GM12892 (cell line): ENCODE measurements around the gene SRD5A2.

Experiments used
- DNase-seq: peaks from one replicate; pipeline ENCODE4 v3.0.0; 2011; ENCODE audit not compliant: insufficient read length
- FAIRE-seq: peaks from 2 replicates; lab custom pipeline; 2011; peaks lifted over from hg19 to GRCh38; lab: Jason Lieb, UNC
- POLR2A ChIP-seq: IDR thresholded peaks from 2 replicates; pipeline ENCODE4 v1.6.1; 2011; ENCODE audit warnings: low read depth, low read length, control low read depth
- POLR2AphosphoS5 ChIP-seq: IDR thresholded peaks from 2 replicates; pipeline ENCODE4 v1.6.1; 2011; ENCODE audit warnings: low read depth, low read length, control low read depth
- TAF1 ChIP-seq: IDR thresholded peaks from 2 replicates; pipeline ENCODE4 v1.6.1; 2011; ENCODE audit warnings: low read depth, mild to moderate bottlenecking, control low read depth, low read length, borderline replicate concordance

The SRD5A2 gene

DNA sequence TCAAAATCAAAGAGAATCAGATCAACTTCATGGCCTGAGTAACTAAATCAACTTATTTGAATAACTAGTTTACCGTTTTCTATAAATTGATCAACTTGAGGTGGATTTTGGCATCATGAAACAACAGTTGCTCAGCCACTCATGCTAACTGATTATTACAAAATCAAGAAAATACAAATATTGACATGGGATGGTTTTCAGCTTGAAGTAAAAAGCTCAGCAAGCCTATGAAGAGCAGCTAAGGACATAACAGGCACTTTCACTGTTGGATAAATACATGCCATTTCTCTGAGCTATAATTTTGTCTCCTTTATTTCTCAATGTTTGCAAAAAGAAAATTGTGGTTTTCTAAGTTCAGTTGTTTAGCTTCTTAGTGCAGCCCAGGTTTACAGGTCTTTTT is 18.9 kb downstream of the SRD5A2 start:
- TF ChIP-seq POLR2A (no peak), POLR2AphosphoS5 (no peak), TAF1 (no peak)
- DNase-seq (no peak), FAIRE-seq (no peak)

DNA sequence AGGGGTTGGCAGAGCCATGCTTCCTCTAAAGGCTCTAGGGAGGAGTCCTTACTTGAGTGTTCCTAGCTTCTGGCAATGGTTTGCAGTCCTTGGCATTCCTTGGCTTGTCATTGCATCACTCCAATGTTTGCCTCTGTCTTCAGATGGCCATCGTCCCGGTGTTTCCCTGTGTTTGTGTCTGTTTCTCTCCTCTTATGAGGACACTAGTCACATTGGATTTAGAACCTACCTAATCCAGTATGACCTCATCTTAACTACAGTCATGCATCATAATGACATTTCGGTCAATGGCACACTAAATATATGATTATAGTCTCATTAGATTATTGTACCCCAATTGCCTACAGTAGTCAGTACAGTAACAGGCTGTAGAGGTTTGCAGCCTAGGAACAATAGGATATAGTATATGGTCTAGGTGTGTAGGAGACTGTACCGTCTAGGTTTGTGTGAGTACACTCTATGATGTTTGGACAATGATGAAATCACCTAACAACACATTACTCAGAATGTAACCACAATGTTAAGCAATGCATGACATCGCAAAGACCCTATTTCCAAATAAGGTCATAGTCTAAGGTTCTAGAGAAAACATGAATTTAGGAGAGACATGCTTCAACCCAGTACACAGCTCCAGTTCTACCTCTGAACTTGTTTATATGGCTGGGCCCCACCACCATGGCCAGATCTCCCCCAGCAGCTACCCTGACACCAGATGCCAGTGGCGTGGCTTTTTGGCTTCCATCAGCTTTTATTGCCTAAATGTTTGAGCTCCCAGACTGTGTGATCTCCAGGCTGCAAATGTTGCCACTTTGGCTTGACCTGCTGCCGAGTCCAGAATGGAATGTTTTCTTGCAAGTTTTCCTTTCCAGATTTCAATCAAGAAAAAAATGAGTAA is 22.1 kb downstream of the SRD5A2 start:
- DNase-seq, result no peak
- FAIRE-seq, result no peak
- no peak for TF ChIP-seq TAF1
- no peak for TF ChIP-seq POLR2A
- TF ChIP-seq POLR2AphosphoS5, result no peak

DNA sequence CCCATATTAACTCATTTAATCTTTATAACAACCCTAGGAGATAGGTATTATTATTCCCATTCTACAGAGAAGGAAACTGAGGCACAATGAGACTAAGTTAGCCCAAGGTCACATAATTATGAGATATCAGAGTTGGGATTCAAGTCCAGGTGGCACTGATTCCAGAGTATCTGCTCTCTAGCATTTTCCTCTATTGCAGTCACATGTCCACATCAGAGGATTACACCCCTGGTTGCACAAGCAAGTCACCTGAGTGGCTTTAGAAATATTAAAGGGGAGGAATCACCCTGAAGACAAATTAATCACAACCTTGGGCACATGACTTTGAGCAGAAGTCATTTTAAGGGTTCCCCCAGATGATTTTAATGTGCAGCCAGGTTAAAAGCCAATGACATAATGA is 23.8 kb downstream of the SRD5A2 start:
- TF ChIP-seq POLR2AphosphoS5 (no peak), POLR2A (no peak), TAF1 (no peak)
- no peak for DNase-seq
- FAIRE-seq, result no peak

DNA sequence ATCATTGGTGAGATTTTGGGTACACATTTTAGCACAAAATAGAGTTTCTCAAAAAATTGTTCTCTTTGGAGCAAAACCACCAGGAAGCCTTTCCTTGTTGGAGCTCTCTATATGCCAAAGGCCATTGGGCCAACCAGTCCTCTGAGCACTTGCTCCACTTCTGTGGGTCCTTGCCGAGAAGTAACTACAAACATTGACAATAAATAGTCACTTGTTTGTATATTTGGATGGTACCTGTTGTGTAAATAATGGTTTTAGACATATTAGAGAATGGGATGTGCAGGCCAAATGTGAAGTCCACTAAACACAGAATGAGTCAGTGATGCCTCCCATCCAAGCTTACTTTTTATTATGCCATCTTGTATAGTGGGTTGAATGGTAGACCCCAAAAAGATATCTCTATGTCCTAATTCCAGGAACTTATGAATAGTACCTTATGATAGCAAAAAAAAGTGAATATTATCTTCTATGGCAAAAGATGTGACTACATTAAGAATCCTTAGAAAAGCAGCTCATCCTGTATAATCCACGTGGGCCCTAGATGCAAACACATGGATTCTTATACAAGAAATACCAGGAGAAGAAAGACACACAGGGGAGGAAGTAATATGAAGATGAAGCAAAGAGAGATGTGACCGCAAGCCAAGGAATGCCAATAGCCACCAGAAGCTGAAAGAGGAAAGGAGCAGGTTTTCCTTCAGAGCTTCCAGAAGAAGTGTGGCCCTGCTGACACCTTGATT is 24.6 kb downstream of the SRD5A2 start:
- DNase-seq (no peak), FAIRE-seq (no peak)
- TF ChIP-seq POLR2AphosphoS5 (no peak), POLR2A (no peak), TAF1 (no peak)

DNA sequence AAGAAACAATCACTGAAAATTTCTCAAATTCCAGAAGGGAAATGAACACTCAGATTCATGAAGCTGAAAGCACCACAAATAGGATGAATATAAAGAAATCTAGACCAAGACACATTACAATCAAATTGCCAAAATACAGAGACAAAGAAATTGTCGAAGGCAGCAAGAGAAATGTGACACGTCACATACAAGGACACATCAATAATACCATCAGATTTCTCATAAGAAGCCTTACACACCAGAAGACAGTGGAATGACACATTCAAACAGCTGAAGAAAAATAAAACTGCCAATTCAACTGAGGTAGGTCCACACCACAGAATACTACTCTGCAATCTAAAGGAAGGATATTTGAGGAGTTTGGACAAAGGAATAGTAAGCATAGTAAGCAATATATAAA is 27.4 kb downstream of the SRD5A2 start:
- no peak for FAIRE-seq
- no peak for DNase-seq
- TF ChIP-seq POLR2AphosphoS5 (no peak), POLR2A (no peak), TAF1 (no peak)

DNA sequence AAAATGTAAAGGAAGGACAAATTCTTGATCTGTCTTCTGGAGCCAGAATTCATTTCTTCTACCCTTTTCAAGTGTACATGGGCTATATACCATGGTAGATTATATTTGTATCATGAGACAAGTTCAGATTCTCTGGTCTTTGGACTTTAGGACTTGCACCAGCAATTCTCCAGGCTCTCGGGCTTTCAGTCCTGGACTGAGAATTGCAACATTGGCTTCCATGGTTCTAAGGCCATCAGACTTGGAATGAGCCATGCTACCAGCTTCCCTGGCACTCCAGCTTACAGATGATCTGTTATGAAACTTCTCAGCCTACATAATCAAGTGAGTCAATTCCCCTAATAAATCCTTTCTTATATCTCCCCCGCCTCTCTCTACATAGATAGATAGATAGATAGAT is 33.3 kb downstream of the SRD5A2 start:
- no peak for FAIRE-seq
- DNase-seq, result no peak
- TF ChIP-seq TAF1 (no peak), POLR2A (no peak), POLR2AphosphoS5 (no peak)

DNA sequence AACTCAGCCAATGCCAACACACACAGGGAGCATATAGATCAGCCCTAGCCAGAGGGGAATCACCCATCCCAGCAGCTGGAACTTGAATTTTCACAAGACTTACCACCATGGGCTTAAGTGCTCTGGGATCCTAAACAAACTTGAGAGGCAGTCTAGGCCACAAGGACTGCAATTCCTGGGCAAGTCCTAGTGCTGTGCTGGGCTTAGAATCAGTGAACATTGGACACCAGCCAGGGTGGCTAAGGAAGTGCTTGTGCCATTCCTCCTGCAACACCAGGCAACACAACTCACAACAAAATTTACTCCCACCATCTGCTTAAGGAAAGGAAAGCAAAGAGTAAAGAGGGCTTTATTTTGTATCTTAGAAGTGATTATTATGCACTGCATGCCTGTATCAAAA is 38.9 kb downstream of the SRD5A2 start:
- no peak for TF ChIP-seq POLR2AphosphoS5
- TF ChIP-seq POLR2A, result no peak
- TF ChIP-seq TAF1, result no peak
- FAIRE-seq, result no peak

DNA sequence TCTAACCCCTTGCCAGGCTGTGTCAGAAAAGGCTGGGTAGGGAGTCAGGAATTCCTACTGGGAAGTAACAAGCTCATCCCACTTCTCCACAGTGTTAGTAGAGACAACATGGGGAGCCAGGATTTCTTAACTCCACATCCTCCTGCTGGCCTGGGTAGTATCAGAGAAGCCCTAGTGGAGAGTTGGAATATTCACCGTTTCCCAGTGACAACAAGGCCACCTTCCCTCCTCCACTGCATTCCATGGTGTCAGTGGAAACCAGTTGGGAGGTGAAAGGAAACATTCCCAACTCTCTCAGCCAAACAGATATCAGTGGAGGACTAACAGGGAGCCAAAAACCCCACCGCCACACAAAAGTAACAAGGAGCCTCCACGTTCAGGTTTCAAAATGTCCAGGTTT is 41.2 kb downstream of the SRD5A2 start:
- FAIRE-seq, result no peak

More for the DNA sequence above, 38.9 kb downstream of the SRD5A2 start:
- no peak for DNase-seq

DNA sequence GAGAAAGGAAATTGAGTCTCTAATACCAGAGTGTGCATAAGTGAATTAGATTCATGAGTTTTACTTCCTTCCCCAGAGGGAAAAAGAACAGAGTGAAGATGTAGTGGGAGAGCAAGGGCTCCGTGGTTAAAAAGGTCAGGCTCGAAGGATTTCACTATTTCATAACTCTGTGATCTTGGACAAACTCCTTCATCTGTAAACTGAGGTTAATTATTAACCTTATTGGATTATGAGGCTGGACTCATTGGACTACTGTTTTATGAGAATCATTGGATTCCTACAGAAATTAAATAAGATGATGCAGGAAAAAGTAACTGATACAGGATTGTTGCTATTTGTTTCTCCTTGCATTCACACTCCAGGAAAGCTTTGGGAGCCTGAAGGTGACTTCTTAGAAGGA is 45.0 kb downstream of the SRD5A2 start:
- TF ChIP-seq POLR2AphosphoS5 (no peak), POLR2A (no peak), TAF1 (no peak)
- no peak for DNase-seq
- FAIRE-seq, result no peak

More for the DNA sequence above, 41.2 kb downstream of the SRD5A2 start:
- no peak for TF ChIP-seq TAF1
- no peak for TF ChIP-seq POLR2AphosphoS5
- no peak for TF ChIP-seq POLR2A
- no peak for DNase-seq

DNA sequence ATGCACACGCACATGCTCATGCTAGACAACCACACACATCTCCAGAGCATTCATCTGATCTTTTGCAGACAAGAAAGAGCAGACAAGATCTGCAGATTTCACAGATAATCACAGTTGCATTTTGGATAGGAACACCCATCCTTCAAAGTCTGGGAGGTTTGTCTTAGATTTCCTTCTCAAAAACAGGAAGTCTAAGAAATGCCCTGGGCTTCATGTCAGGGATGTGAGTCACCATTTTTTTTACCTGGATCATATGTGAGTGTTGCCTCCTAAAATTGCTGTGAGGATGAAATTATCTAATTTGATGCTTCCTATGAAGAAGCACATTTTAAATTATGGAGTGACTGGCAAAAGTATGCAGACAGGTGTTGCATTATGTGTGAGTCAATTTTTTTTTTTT is 46.1 kb downstream of the SRD5A2 start:
- FAIRE-seq (no peak), DNase-seq (no peak)
- TF ChIP-seq POLR2AphosphoS5, result no peak
- no peak for TF ChIP-seq TAF1
- TF ChIP-seq POLR2A, result no peak

DNA sequence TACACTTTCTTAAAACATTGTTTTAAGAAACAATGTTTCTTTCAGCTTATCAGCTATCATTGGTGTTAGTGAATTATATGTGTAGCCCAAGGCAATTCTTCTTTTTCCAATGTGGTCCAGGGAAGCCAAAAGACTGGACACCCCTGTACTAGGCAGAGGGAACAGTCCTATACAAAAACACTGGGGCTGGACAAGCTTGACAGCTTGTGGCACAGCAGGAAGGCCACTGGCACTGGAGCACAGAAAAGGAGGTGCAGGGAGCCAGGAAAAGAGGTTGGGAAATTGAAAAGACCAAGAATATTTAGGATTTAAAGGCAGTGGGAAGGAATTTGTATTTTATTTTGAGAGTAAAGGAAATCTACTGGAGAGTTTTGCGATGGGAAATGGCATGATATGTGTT is 47.7 kb downstream of the SRD5A2 start:
- no peak for TF ChIP-seq POLR2A
- no peak for TF ChIP-seq TAF1
- no peak for TF ChIP-seq POLR2AphosphoS5
- FAIRE-seq, result no peak

DNA sequence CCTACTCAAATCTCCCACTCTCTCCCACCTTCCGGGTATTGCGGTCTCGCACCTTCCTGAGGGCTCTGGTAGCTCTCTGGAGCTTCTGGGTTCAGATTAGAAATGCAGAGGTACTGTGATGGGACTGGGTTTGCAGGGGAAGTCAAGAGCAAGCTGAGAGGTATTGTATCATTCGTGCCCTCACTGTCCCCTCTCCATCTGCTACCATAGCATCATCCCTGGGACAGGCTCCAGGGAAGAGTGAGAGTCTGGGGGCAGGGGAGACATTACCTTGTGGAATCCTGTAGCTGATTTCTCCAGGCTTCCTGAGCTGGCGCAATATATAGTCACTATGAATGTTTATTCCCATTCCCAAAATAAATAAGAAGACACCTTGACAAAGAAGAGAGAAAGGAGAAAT is 49.6 kb downstream of the SRD5A2 start:
- TF ChIP-seq TAF1 (no peak), POLR2A (no peak), POLR2AphosphoS5 (no peak)
- FAIRE-seq (no peak), DNase-seq (no peak)

More for the DNA sequence above, 47.7 kb downstream of the SRD5A2 start:
- no peak for DNase-seq
